NCI-H524 (cell line): ENCODE data around the gene ASAP2.
A peak's percentile ranks its signal among the peaks of the same experiment; 100 is the strongest.

Source experiments
- DNase-seq, 2 experiments: peaks; one replicate each; lab custom pipeline; 2025; lab: John Stamatoyannopoulos, UW

The ASAP2 gene

GRCh38 chr2:9346885-9347284 is 140.3 kb downstream of the ASAP2 start:
- DNase-seq, result no peak

DNA sequence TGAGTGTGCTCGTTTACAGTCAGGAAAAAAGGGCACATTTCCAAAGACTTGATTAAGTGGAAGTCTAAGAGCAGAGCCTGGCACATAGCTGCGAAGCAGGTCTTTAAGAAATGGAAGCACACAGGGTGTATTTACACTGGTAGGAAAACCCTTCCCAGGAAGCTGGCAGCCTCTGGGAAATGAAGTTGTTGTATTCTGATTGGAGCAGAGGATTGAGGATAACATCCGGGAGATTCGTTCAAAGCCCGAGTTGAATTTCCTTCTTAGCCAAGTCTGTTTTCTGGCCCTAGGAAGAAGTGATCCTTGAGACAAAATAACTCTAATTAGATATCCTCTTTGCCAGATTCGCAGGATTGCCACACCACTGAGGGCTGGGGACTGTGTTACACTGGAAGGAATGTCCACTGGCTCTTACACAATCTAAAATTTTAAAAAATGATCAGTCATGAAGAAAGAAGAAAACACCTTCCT is 140.8 kb downstream of the ASAP2 start:
- DNase-seq, result no peak

DNA sequence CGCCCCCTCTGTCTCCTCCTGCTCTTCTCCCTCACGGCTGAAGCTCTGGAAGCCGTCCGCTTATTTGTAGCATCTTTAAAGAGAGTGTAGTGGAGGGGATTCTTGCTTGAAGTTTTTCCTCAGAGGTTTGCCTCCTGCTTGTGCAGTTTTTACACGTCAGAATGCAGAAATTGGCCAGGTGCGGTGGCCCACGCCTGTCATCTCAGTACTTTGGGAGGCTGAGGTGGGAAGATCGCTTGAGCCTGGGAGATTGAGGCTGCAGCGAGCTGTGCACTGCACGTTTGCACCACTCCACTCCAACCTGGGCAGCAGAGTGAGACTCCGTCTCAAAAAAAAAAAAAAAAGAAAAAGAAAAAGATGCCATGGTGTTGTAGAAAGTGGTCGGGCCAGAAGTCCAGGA is 147.7 kb downstream of the ASAP2 start:
- no peak for DNase-seq

DNA sequence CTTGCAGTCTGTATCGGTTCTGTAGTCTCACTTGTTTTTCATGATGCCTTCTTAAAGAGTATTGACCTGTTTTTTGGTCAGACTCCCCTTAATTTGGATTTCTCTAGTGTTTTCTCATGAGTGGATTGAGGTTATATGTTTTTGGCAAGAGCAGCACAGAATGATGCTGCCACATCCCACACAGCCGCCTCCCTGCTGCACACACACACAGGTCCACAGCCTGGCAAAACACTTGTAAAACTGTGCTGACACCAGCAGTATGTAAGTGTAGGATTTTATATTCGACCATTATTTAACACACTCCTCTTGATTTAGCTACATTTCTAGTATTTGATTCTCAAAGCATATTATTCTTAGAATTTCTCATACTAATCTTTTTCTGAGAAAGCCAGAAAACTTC is 148.7 kb downstream of the ASAP2 start:
- no peak for DNase-seq

- no peak for DNase-seq
Measured at GRCh38 chr2:9355716-9356115, 149.1 kb downstream of the ASAP2 start.

DNA sequence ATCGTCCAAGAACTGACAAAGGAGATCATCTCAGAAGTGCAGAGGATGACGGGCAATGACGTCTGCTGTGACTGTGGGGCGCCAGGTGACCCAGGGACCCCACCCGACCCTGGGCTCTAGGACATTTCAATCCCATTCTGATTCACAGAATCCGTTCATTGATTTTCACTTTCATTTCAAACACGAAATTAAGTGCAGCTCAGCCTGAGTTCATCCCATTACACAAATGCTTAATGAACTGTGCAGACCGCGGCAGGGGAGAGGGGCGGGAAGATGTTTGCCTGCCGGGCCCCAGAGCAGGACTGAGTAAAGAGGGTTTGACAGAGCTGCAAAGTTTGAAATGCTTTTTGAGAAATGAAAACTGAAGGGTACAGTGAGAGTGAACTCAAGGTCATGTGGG is 149.6 kb downstream of the ASAP2 start:
- no peak for DNase-seq

GRCh38 chr2:9358846-9359245 is 152.2 kb downstream of the ASAP2 start:
- no peak for DNase-seq

DNA sequence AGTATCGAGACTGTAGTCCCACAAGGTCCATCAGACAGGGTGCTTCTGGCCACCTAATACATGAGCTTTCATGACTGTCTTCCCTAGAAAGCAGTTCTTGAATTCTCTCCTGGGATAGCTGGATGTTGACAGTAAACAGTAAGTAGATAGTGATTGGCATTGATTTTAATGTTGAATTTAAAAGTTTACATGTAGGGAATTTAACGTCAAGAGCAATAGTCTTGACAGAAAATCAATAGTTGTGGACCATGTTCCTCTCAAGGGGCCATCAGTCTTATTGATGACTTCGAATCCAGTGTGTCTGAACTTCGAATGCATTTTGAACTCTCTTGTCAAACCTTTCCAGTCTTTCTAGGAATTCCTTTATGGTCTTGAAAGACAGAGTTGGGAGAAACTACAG is 152.9 kb downstream of the ASAP2 start:
- DNase-seq, result no peak

GRCh38 chr2:9360110-9360509 is 153.5 kb downstream of the ASAP2 start:
- no peak for DNase-seq

GRCh38 chr2:9360701-9361100 is 154.1 kb downstream of the ASAP2 start:
- DNase-seq, result no peak

- no peak for DNase-seq
Measured at GRCh38 chr2:9364373-9364772, 157.8 kb downstream of the ASAP2 start.

DNA sequence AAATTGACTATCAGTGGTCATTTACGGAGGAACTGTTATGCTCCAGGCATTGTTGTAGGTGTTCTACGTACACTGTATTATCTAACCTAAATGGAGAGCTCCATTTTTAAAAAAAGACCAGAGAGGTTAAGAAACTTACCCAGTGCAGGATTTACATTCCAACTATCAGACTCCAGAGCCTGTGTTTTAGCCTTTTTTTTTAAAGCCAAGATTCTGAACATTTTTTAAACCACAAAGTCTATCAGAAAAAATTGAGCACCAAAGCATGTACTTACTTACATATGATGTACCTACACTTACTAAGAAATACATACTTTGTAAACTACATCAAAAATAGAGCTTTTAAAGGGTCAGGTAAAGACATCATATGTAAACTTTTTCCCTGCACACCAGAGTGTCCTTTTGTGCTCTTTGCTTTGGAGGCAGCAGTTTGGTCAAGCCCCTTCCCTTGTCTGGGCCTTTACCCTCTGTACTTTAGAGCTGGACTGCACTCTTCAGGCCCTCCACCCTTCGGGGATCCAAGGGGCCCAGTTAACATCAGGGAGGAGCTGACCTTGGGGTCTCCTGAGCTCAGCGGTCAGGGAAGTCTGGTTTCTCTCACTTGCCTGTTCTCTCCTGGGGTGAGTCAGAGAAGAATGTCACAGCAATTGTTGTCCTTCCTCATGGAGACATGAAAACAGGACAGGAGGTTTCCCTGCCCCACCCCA is 158.3 kb downstream of the ASAP2 start:
- no peak for DNase-seq

GRCh38 chr2:9365498-9366019 is 158.9 kb downstream of the ASAP2 start:
- no peak for DNase-seq

- peak in 1 of 2 experiments; percentile 12 for DNase-seq
Measured at GRCh38 chr2:9366026-9366425, 159.4 kb downstream of the ASAP2 start.

GRCh38 chr2:9370746-9371145 is 164.1 kb downstream of the ASAP2 start:
- DNase-seq, result no peak

- no peak for DNase-seq
Measured at GRCh38 chr2:9373047-9373446, 166.4 kb downstream of the ASAP2 start.

- DNase-seq, result no peak
Measured at GRCh38 chr2:9373476-9373875, 166.9 kb downstream of the ASAP2 start.

DNA sequence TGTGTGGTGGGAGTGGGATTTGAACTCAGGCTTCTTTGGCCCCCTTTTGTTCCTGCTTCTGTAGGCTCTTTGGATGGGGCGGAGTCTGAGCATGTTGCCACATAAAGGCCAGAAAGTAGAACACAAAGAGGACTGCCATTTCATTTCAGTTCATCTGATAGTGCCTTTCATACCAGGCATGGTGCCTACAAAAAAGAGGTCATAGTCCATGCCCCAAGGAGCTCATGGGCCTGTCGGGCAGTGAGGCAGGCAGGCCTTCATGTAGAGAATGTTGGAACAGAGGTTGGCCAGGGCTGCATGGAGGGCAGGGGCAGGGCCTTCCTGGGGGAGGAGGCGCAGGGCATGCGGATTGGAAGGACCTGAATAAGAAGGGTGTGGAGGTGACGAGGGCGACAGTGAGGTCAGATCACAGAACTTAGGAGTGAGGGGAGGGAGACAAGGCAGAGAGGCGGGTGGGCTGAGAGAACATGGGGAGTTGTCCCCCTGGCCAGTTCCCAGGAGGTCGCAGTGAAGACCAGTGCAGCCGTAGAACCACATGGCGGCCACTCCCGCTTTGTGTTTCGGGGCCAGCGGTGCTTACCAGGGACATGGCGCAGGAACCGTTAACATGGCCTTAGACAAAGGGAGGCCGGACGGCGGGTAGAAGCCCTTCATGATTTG is 167.6 kb downstream of the ASAP2 start:
- no peak for DNase-seq

- no peak for DNase-seq
Measured at GRCh38 chr2:9375857-9376428, 169.3 kb downstream of the ASAP2 start.

GRCh38 chr2:9377461-9378097 is 171.0 kb downstream of the ASAP2 start:
- DNase-seq, result no peak

- peak; percentile 43 to 72 for DNase-seq
Measured at GRCh38 chr2:9378433-9379390, 172.1 kb downstream of the ASAP2 start.

DNA sequence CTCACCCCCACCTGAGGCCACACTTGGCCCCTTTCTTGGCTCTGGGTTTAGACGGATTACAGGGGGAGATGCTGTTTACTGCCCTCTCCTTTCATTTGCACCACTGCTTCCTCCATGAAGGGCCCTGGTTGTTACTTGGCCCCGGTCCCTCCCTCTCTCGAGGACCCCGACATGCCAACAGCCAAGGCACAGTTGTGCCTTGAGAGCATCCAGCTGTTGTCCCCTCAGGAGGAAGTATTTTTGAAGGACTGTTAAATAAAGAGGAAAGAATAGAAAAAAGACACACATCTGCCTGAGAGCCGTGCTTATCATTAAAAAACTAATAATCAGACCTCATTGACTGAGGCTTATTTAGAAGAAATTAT is 172.8 kb downstream of the ASAP2 start:
- DNase-seq, result no peak
